K562 treated with DMSO at 1 percent for 48 hours (cell line): ENCODE measurements around the gene SYNPO. TPM values are rescaled to one million over a fixed set of nuclear protein-coding genes. Genes with fewer than 3 reads are reported as not detected.

Experiments used
- total RNA-seq: library from RNA; unstranded; fragments of 300-600 nt; gene quantifications from 2 replicates; pipeline ENCODE4 v1.2.3, GENCODE V29; 2022; ENCODE audit warnings: low replicate concordance; ENCODE audit errors: extremely low read depth

The SYNPO gene, protein sequence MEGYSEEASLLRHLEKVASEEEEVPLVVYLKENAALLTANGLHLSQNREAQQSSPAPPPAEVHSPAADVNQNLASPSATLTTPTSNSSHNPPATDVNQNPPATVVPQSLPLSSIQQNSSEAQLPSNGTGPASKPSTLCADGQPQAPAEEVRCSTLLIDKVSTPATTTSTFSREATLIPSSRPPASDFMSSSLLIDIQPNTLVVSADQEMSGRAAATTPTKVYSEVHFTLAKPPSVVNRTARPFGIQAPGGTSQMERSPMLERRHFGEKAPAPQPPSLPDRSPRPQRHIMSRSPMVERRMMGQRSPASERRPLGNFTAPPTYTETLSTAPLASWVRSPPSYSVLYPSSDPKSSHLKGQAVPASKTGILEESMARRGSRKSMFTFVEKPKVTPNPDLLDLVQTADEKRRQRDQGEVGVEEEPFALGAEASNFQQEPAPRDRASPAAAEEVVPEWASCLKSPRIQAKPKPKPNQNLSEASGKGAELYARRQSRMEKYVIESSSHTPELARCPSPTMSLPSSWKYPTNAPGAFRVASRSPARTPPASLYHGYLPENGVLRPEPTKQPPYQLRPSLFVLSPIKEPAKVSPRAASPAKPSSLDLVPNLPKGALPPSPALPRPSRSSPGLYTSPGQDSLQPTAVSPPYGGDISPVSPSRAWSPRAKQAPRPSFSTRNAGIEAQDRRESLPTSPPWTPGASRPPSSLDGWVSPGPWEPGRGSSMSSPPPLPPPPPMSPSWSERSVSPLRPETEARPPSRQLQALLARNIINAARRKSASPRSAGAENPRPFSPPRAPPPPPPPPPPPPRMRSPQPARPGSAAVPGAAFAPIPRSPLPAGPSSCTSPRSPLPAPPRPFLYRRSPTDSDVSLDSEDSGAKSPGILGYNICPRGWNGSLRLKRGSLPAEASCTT
- not detected in 2 replicates for total RNA-seq

DNA sequence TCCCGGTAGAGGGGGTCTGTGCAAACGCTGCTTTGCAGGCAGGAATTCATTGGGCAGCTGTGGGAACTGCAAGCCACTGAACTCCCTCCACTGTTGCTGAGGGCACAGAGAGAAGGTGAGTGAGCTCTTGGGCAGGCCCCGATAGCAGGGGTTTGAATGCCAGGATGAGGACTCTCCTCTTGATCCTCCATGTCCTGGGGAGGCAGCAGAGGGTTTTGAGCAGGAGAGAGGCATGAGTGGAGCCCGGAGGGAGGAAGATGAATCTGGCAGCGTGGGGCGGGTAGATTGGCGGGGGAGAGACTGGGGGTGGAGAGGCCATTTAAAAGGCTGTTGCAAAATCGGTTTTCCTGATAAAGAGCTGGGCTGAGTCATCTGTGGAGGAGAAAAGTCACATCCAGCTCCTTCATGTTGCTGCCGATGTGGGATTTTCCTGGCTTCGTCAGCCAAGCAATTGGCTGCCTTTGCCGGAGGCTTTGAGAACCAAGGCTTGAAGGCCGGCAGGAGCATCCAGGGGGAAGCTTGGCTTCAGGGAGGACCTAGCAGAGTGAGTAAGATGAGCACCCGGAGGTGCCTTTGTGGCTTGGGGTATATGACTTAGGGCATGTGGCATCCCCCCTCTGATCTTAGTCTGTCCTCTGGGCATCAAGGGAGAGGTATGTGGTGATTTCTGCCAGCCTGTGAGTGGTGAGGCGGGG lies at the start of gene SYNPO:
TSS of gene SYNPO (plus strand) at position 350 of the 695 bp plus-strand sequence. CDS start 7,616 bp downstream, outside the sequence.

DNA sequence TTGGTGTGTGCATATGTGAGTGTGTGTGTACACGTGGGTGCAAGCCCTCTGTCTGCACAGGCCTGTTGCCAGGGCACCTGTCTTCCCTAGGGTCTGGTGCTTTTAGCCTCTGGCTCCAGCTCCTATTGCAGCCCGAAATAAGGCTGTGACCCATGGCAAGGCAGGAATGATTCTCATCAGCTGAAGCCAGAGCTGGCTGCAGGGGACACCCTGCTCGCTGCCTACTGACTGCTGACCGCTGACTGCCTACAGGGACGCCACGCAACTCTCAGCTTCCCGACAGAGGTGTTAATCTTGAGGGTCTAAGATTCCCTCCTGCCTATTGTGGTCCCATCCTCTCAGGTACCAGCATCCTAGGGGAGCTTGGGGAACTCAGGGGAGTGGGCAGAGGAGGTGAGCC lies 20.6 kb downstream of the SYNPO start, which contains the start of gene MYOZ3:
TSS of gene MYOZ3 (plus strand) at position 166 of the 400 bp plus-strand sequence. CDS start 1,691 bp downstream, outside the sequence.

DNA sequence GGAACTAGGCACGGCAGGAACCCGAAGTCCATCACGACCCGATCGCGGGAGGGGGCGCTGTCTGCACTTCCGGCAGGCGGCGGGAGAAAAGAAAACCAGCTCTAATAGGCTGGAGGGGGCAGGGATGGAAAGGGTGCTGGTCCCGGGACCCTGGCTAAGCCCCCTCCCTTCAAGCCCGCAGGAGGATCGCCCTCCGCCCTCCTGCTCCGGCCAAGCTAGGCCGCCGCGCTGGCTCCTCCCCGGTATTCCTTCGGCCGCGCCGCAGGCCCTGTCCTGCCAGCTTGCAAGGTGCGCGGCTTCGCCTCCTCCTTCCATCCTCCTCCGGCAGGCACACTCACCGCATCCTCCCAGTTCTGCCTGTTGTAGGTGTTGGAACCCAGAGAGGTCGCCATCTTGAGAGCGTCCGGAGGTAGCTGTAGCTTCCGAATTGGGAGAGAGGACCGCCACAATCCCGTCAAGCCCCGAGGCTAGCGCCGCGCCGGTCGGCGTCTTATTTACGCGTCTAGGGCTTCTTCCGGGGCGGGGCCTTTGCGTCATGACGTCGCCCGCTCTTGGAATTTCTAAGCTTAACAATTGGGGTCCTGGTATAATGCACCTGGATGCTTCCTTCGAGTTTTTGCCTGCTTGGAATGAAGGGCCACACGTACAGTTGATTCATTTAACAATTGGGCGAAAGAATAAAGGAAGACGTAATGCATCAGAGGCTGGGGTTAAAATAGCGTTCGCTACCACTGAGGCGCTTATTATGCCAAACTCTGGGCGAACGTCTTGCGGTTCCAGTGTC lies 60.3 kb downstream of the SYNPO start, which contains the start of gene RBM22:
TSS of gene RBM22 (minus strand) at position 469 of the 784 bp plus-strand sequence. CDS start at position 392, 77 bp downstream.

Other genes starting within 250 kb of the SYNPO start
- gene CD74, start 227.8 kb upstream of the SYNPO start, total RNA-seq, result not detected in 2 replicates
- 1,496 and 6,392 TPM in 2 replicates for gene RPS14, start 190.9 kb upstream of the SYNPO start, total RNA-seq
- gene NDST1, start 132.5 kb upstream of the SYNPO start, total RNA-seq, result not detected in 2 replicates
- not detected in 2 replicates for gene MYOZ3, start 20.6 kb downstream of the SYNPO start, total RNA-seq
- not detected in 2 replicates for gene RBM22, start 60.4 kb downstream of the SYNPO start, total RNA-seq
- not detected in 2 replicates for gene DCTN4, start 118.4 kb downstream of the SYNPO start, total RNA-seq
- 267 TPM in 1 of 2 replicates, not detected in the other for gene SMIM3, start 138.1 kb downstream of the SYNPO start, total RNA-seq
- gene IRGM, start 205.9 kb downstream of the SYNPO start, total RNA-seq, result not detected in 2 replicates